HCT116 (cell line): Measurements from ENCODE around the gene HAUS8. TPM values are rescaled to one million over a fixed set of nuclear protein-coding genes. Genes with fewer than 3 reads are reported as not detected.

Experiments
- ATAC-seq: fragments of 200-7000 bp; cut with Tn5 transposase; 2 replicates; pipeline ENCODE4 v1.9.1; 2020; ENCODE audit warnings: mild to moderate bottlenecking, moderate library complexity
- BruUV-seq: library from RNA; stranded (reverse); fragments of 400-500 nt; replicated peaks from 2 replicates; lab custom pipeline; 2021; lab: Mats Ljungman, UMichigan
- CTCF ChIA-PET: fragments of 300-600 bp; sonication (Branson Sonifier 250); formaldehyde crosslinking; loops from one replicate; lab custom pipeline; 2021; ENCODE audit warnings: antibody characterized with exemption; lab: Charles Lee
- POLR2A ChIA-PET: fragments of 300-600, 350-600 bp; sonication (Branson Sonifier 250); formaldehyde crosslinking; loops from one replicate; lab custom pipeline; 2021; ENCODE audit warnings: antibody characterized with exemption; lab: Charles Lee
- RAD21 ChIA-PET, 2 experiments: fragments of 300-600 bp; sonication (Branson Sonifier 250); formaldehyde crosslinking; loops; one replicate each; lab custom pipeline; 2023; ENCODE audit warnings: low total read pairs in 2 of 2; ENCODE audit not compliant: uncharacterized antibody in 2 of 2, unreplicated experiment in 2 of 2, low non-redundant PET in 1 of 2; lab: Charles Lee
- DNase-seq: peaks from one replicate; pipeline ENCODE4 v3.0.0-alpha.2; 2010; ENCODE audit warnings: low read depth, low spot score
- H2AFZ ChIP-seq: fragments of 200-600 bp; shearing (Covaris generic), sonication (generic); 2 replicates; pipeline ENCODE4 v1.6.1; 2017; ENCODE audit warnings: low read depth, mixed run types, mixed read lengths, antibody characterized with exemption, low read length; ENCODE audit not compliant: poor library complexity, severe bottlenecking
- H3K27ac ChIP-seq: 2 replicates; pipeline ENCODE4 v1.5.1; 2012; ENCODE audit warnings: low read depth, low read length
- H3K27me3 ChIP-seq: fragments of 200-600 bp; sonication (generic); 2 replicates; pipeline ENCODE4 v1.6.1; 2016; ENCODE audit warnings: mixed run types, low read length, mixed read lengths; ENCODE audit not compliant: insufficient read depth
- H3K36me3 ChIP-seq, 2 experiments: fragments of 200-500 bp in 1 of 2; fragments of 200-600 bp in 1 of 2; sonication (Bioruptor generic) in 1 of 2; sonication (generic) in 1 of 2; 2 replicates each; pipeline versions ENCODE4 v1.5.1 to v1.6.1; 2014 to 2016; ENCODE audit warnings: low read length in 2 of 2, inconsistent platforms in 1 of 2, mixed read lengths in 1 of 2, mixed run types in 1 of 2; ENCODE audit not compliant: insufficient read depth in 2 of 2, control insufficient read depth in 1 of 2
- H3K4me1 ChIP-seq, 2 experiments: fragments of 200-600 bp in 1 of 2; sonication (generic) in 1 of 2; 2 replicates each; pipeline versions ENCODE4 v1.5.1 to v1.6.1; 2012 to 2017; ENCODE audit warnings: low read length in 2 of 2, inconsistent platforms in 1 of 2, mild to moderate bottlenecking in 1 of 2, mixed read lengths in 1 of 2, mixed run types in 1 of 2, moderate library complexity in 1 of 2; ENCODE audit not compliant: insufficient read depth in 2 of 2, control insufficient read depth in 1 of 2
- H3K4me2 ChIP-seq: fragments of 200-600 bp; sonication (generic); 2 replicates; pipeline ENCODE4 v1.6.1; 2017; ENCODE audit warnings: mixed run types, low read length, mixed read lengths
- H3K4me3 ChIP-seq, 2 experiments: fragments of 200-600 bp in 1 of 2; sonication (generic) in 1 of 2; replicated peaks in 1 of 2; 2 replicates each; pipeline ENCODE4 v1.5.1; 2011 to 2016; ENCODE audit warnings: low read length in 2 of 2, control low read depth in 1 of 2, low read depth in 1 of 2, mild to moderate bottlenecking in 1 of 2, mixed read lengths in 1 of 2, mixed run types in 1 of 2
- H3K79me2 ChIP-seq: fragments of 200-600 bp; sonication (generic); 2 replicates; pipeline ENCODE4 v1.6.1; 2017; ENCODE audit warnings: mild to moderate bottlenecking, mixed run types, low read length, moderate library complexity, mixed read lengths; ENCODE audit not compliant: insufficient read depth
- H3K9ac ChIP-seq: fragments of 200-600 bp; sonication (generic); 2 replicates; pipeline ENCODE4 v1.6.1; 2016; ENCODE audit warnings: low read length, mixed read lengths
- H3K9me2 ChIP-seq: fragments of 200-600 bp; sonication (generic), shearing (Covaris generic); 2 replicates; pipeline ENCODE4 v1.6.1; 2017; ENCODE audit warnings: mixed run types, mild to moderate bottlenecking, moderate library complexity; ENCODE audit not compliant: insufficient read depth
- H3K9me3 ChIP-seq, 2 experiments: fragments of 200-500 bp in 1 of 2; fragments of 200-600 bp in 1 of 2; sonication (Bioruptor generic) in 1 of 2; sonication (generic) in 1 of 2; 2 replicates each; pipeline ENCODE4 v1.6.1; 2014 to 2017; ENCODE audit warnings: low read length in 2 of 2, mixed read lengths in 2 of 2, inconsistent platforms in 1 of 2, low read depth in 1 of 2, mild to moderate bottlenecking in 1 of 2, mixed run types in 1 of 2, moderate library complexity in 1 of 2; ENCODE audit not compliant: control insufficient read depth in 1 of 2, insufficient read depth in 1 of 2
- H4K20me1 ChIP-seq: fragments of 200-600 bp; sonication (generic), shearing (Covaris generic); 2 replicates; pipeline ENCODE4 v1.6.1; 2017; ENCODE audit warnings: mixed run types, mild to moderate bottlenecking, moderate library complexity; ENCODE audit not compliant: insufficient read depth
- EZH2 ChIP-seq: fragments of 200-600 bp; sonication (generic); IDR thresholded peaks from 2 replicates; pipeline ENCODE4 v1.6.1; 2017; ENCODE audit warnings: antibody characterized with exemption, mixed run types
- JUND ChIP-seq: IDR thresholded peaks from 2 replicates; pipeline ENCODE4 v1.6.1; 2012
- POLR2AphosphoS5 ChIP-seq: IDR thresholded peaks from 2 replicates; pipeline ENCODE4 v1.6.1; 2011; ENCODE audit warnings: mild to moderate bottlenecking, low read depth, low read length, moderate library complexity
- RAD21 ChIP-seq: IDR thresholded peaks from 2 replicates; pipeline ENCODE4 v1.6.1; 2012; ENCODE audit warnings: low read depth, mild to moderate bottlenecking
- SIN3A ChIP-seq: IDR thresholded peaks from 2 replicates; pipeline ENCODE4 v1.6.1; 2012; ENCODE audit warnings: low read depth
- TCF7L2 ChIP-seq: IDR thresholded peaks from 2 replicates; pipeline ENCODE4 v1.7.0; 2011; ENCODE audit warnings: borderline replicate concordance, inconsistent platforms; ENCODE audit not compliant: insufficient read depth, insufficient read length; ENCODE audit errors: extremely low read depth
- ZFX ChIP-seq: fragments of 450-650 bp; IDR thresholded peaks from 2 replicates; pipeline ENCODE4 v1.6.1; 2017
- ZNF274 ChIP-seq: fragments of 200-500 bp; sonication (Bioruptor generic); IDR thresholded peaks from 2 replicates; pipeline ENCODE4 v1.6.1; 2014; ENCODE audit warnings: mild to moderate bottlenecking, low read depth, low read length, inconsistent platforms
- intact Hi-C: fragments of 100-400 bp; cut with micrococcal nuclease; formaldehyde crosslinking; loops from 2 replicates; pipeline ENCODE4 v1.10.0; 2022
- total RNA-seq: library from RNA; stranded (reverse); gene quantifications from one replicate; pipeline ENCODE4 v1.2.1, GENCODE V29; 2021; ENCODE audit not compliant: unreplicated experiment
- TF ChIP-seq, protein P1 (sequence below): IDR thresholded peaks from 2 replicates; pipeline ENCODE4 v1.6.1; 2011; ENCODE audit warnings: mild to moderate bottlenecking, low read length, moderate library complexity; ENCODE audit not compliant: insufficient replicate concordance; ENCODE audit errors: extremely low read depth
- TF ChIP-seq, protein P2 (sequence below): IDR thresholded peaks from 2 replicates; pipeline ENCODE4 v1.6.1; 2012
- TF ChIP-seq, protein P3 (sequence below): IDR thresholded peaks from 2 replicates; pipeline ENCODE4 v1.6.1; 2012; ENCODE audit warnings: low read depth
- TF ChIP-seq, protein P4 (sequence below): IDR thresholded peaks from 2 replicates; pipeline ENCODE4 v1.6.1; 2012

HAUS8 gene
- total RNA-seq, 1 experiment from 2014 or later, result 23.6 TPM

DNA sequence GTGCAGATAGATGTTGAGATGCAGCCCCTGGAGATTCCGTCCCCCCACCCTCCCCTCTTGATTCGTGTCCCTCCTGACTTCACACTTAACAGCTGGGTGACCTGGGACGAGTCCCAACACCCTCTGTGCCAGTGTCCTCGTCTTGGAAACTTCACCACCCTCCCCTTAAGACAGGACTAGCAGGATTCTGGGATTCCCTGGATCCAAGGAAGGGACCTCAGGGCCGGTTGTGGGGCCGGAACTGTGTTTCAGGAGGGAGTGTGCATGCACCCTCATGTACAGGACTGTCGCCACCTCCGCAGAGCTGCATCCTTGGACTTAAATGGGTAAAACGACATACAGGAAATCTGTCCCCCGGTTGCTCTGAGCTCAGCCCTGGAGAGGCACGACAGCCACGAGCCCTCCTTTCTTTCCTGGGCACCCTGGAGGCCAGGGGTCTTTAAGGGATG lies 1.3 kb upstream of the HAUS8 start:
- Histone ChIP-seq H3K79me2 (peaks cover 90% of the 10 kb centered on the region), H4K20me1 (no peaks in the 10 kb centered on the region)
- CTCF ChIA-PET, result no interaction called here
- TSS peak; percentile 31 for BruUV-seq
- TF ChIP-seq ZFX (no peak), JUND (no peak), TCF7L2 (no peak), SIN3A (no peak), ZNF274 (no peak), RAD21 (no peak), EZH2 (no peak), POLR2AphosphoS5 (no peak)
- TF ChIP-seq, protein P1, sequence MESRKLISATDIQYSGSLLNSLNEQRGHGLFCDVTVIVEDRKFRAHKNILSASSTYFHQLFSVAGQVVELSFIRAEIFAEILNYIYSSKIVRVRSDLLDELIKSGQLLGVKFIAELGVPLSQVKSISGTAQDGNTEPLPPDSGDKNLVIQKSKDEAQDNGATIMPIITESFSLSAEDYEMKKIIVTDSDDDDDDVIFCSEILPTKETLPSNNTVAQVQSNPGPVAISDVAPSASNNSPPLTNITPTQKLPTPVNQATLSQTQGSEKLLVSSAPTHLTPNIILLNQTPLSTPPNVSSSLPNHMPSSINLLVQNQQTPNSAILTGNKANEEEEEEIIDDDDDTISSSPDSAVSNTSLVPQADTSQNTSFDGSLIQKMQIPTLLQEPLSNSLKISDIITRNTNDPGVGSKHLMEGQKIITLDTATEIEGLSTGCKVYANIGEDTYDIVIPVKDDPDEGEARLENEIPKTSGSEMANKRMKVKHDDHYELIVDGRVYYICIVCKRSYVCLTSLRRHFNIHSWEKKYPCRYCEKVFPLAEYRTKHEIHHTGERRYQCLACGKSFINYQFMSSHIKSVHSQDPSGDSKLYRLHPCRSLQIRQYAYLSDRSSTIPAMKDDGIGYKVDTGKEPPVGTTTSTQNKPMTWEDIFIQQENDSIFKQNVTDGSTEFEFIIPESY, result no peak
- TF ChIP-seq, protein P2, sequence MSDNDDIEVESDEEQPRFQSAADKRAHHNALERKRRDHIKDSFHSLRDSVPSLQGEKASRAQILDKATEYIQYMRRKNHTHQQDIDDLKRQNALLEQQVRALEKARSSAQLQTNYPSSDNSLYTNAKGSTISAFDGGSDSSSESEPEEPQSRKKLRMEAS, result no peak
- TF ChIP-seq, protein P3, sequence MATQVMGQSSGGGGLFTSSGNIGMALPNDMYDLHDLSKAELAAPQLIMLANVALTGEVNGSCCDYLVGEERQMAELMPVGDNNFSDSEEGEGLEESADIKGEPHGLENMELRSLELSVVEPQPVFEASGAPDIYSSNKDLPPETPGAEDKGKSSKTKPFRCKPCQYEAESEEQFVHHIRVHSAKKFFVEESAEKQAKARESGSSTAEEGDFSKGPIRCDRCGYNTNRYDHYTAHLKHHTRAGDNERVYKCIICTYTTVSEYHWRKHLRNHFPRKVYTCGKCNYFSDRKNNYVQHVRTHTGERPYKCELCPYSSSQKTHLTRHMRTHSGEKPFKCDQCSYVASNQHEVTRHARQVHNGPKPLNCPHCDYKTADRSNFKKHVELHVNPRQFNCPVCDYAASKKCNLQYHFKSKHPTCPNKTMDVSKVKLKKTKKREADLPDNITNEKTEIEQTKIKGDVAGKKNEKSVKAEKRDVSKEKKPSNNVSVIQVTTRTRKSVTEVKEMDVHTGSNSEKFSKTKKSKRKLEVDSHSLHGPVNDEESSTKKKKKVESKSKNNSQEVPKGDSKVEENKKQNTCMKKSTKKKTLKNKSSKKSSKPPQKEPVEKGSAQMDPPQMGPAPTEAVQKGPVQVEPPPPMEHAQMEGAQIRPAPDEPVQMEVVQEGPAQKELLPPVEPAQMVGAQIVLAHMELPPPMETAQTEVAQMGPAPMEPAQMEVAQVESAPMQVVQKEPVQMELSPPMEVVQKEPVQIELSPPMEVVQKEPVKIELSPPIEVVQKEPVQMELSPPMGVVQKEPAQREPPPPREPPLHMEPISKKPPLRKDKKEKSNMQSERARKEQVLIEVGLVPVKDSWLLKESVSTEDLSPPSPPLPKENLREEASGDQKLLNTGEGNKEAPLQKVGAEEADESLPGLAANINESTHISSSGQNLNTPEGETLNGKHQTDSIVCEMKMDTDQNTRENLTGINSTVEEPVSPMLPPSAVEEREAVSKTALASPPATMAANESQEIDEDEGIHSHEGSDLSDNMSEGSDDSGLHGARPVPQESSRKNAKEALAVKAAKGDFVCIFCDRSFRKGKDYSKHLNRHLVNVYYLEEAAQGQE, result no peak
- TF ChIP-seq, protein P4, sequence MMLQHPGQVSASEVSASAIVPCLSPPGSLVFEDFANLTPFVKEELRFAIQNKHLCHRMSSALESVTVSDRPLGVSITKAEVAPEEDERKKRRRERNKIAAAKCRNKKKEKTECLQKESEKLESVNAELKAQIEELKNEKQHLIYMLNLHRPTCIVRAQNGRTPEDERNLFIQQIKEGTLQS, result no peak
- TF ChIP-seq, all 23 proteins: peak for 0
- DNase-seq (no peak), ATAC-seq (no peak)
- no peaks in the 10 kb centered on the region for H3K9me3 ChIP-seq
- POLR2A ChIA-PET, result interaction anchor here (0.5 to 0.6 kb wide), 2 partner anchors 11 to 145 kb away, joined by 3 read pairs; no protein-coding TSS in a partner anchor
- no peaks in the 10 kb centered on the region for H3K9me2 ChIP-seq
- H3K27me3 ChIP-seq, result no peaks in the 10 kb centered on the region
- peaks cover 18 to 48% of the 10 kb centered on the region in 2 experiments for H3K4me1 ChIP-seq
- H3K27ac ChIP-seq, result no peak overlapping the region
- H3K36me3 ChIP-seq, result peaks cover 0 to 3% of the 10 kb centered on the region in 2 experiments; a peak in 1 of 4 replicates
- no peak overlapping the region for H2AFZ ChIP-seq
- RAD21 ChIA-PET, result interaction anchor here in 1 of 2 experiments (0.7 kb wide), 1 partner anchor 116 kb away, joined by 4 read pairs; no protein-coding TSS in a partner anchor
- peak overlapping the region; percentile 91 for H3K9ac ChIP-seq
- intact Hi-C loops, result loop anchor here (5.0 kb wide), 1 partner anchor 151 kb away; the partner anchor contains the start of gene OCEL1
- H3K4me2 ChIP-seq, result peak overlapping the region; percentile 87
- peak overlapping the region; percentile 71 to 91 for H3K4me3 ChIP-seq
